ENCODE measurements around the gene GPHA2. TPM values are rescaled to one million over a fixed set of nuclear protein-coding genes. Genes with fewer than 3 reads are reported as not detected.

Gene GPHA2
- total and polyA plus RNA-seq, 2 donors (not counting 1 experiment from before 2014, with no cell fraction given): not detected

GRCh38 chr11:64916775-64917662 lies 18.7 kb downstream of the GPHA2 start, which contains the start of gene ATG2A:
Gene ATG2A (minus strand): TSS chr11:64917209. CDS start chr11:64917135, 74 bp downstream.
- Histone ChIP-seq H3K9me3 (ENCODE audit: control insufficient read depth, insufficient read depth, low read depth, low read length) (no peaks in the 10 kb centered on the region), H3K9ac (ENCODE audit: insufficient read depth, low read length) (peak within 1 kb of the TSS; percentile 94), H3K27ac (ENCODE audit: insufficient read depth, low read length) (peak within 1 kb of the TSS; percentile 94), H3K36me3 (ENCODE audit: control insufficient read depth, insufficient read depth, low read length) (peaks cover 5% of the 10 kb centered on the region), H3K4me1 (ENCODE audit: control insufficient read depth, extremely low read depth, insufficient read depth, low read length) (no peaks in the 10 kb centered on the region), H2AFZ (ENCODE audit: low read length) (peak within 1 kb of the TSS; percentile 76), H3K4me3 (replicated peaks in 1 of 4; ENCODE audit: control extremely low read depth in 1 of 4, insufficient read depth in 1 of 4, low read depth in 3 of 4, low read length in 4 of 4) (peak within 1 kb of the TSS; percentile 90 to 98 (median 95)), H4K20me1 (ENCODE audit: control insufficient read depth, extremely low read depth, insufficient read depth, low read length) (no peaks in the 10 kb centered on the region), H3K27me3 (ENCODE audit: control insufficient read depth, insufficient read depth, low read length) (no peaks in the 10 kb centered on the region), H3K4me2 (ENCODE audit: extremely low read depth, insufficient read depth, low read length) (peak within 1 kb of the TSS; percentile 99), H3K79me2 (ENCODE audit: control insufficient read depth, insufficient read depth, low read length) (peaks cover 10% of the 10 kb centered on the region)
- TF ChIP-seq EZH2 (IDR thresholded peaks at IDR 0.05; ENCODE audit: low read length, missing control alignments) (no peak), CTCF (conservative IDR thresholded peaks at IDR 0.05 in 1 of 2, IDR thresholded peaks at IDR 0.05 in 1 of 2; ENCODE audit: low read depth in 1 of 2, low read length in 2 of 2) (no peak)
- peak; percentile 100 for DNase-seq (ENCODE audit: low read depth in 2 of 2)

- peak overlapping the region; percentile 94 for H3K9ac ChIP-seq (ENCODE audit: insufficient read depth, low read length)
- peak; percentile 20 to 43 for DNase-seq (ENCODE audit: low read depth in 2 of 2)
- H3K4me2 ChIP-seq (ENCODE audit: extremely low read depth, insufficient read depth, low read length): peak overlapping the region; percentile 99
- TF ChIP-seq CTCF (conservative IDR thresholded peaks at IDR 0.05 in 1 of 2, IDR thresholded peaks at IDR 0.05 in 1 of 2; ENCODE audit: low read depth in 1 of 2, low read length in 2 of 2): no peak
- TF ChIP-seq EZH2 (IDR thresholded peaks at IDR 0.05; ENCODE audit: low read length, missing control alignments): no peak
- H4K20me1 ChIP-seq (ENCODE audit: control insufficient read depth, extremely low read depth, insufficient read depth, low read length): no peaks in the 10 kb centered on the region
- H2AFZ ChIP-seq (ENCODE audit: low read length): no peak overlapping the region
- no peaks in the 10 kb centered on the region for H3K27me3 ChIP-seq (ENCODE audit: control insufficient read depth, insufficient read depth, low read length)
- H3K4me3 ChIP-seq (replicated peaks in 1 of 4; ENCODE audit: control extremely low read depth in 1 of 4, insufficient read depth in 1 of 4, low read depth in 3 of 4, low read length in 4 of 4): peak overlapping the region; percentile 90 to 98 (median 95)
- no peaks in the 10 kb centered on the region for H3K4me1 ChIP-seq (ENCODE audit: control insufficient read depth, extremely low read depth, insufficient read depth, low read length)
- H3K9me3 ChIP-seq (ENCODE audit: control insufficient read depth, insufficient read depth, low read depth, low read length): no peaks in the 10 kb centered on the region
- peaks cover 10% of the 10 kb centered on the region for H3K79me2 ChIP-seq (ENCODE audit: control insufficient read depth, insufficient read depth, low read length)
- peak overlapping the region; percentile 94 for H3K27ac ChIP-seq (ENCODE audit: insufficient read depth, low read length)
- peaks cover 9% of the 10 kb centered on the region for H3K36me3 ChIP-seq (ENCODE audit: control insufficient read depth, insufficient read depth, low read length)
Measured at GRCh38 chr11:64916040-64916774, 19.5 kb downstream of the GPHA2 start.

GRCh38 chr11:64915376-64915887 lies 20.3 kb downstream of the GPHA2 start:
- DNase-seq (ENCODE audit: low read depth in 2 of 2): no peak
- Histone ChIP-seq H2AFZ (ENCODE audit: low read length) (no peak overlapping the region), H3K79me2 (ENCODE audit: control insufficient read depth, insufficient read depth, low read length) (peaks cover 10% of the 10 kb centered on the region), H3K36me3 (ENCODE audit: control insufficient read depth, insufficient read depth, low read length) (peaks cover 11% of the 10 kb centered on the region), H3K27ac (ENCODE audit: insufficient read depth, low read length) (peak overlapping the region; percentile 94), H3K4me2 (ENCODE audit: extremely low read depth, insufficient read depth, low read length) (peak overlapping the region; percentile 99), H3K9ac (ENCODE audit: insufficient read depth, low read length) (peak overlapping the region; percentile 33), H3K4me3 (replicated peaks in 1 of 4; ENCODE audit: control extremely low read depth in 1 of 4, insufficient read depth in 1 of 4, low read depth in 3 of 4, low read length in 4 of 4) (peak overlapping the region in 3 of 4 experiments; percentile 90 to 98 (median 93)), H3K27me3 (ENCODE audit: control insufficient read depth, insufficient read depth, low read length) (no peaks in the 10 kb centered on the region), H4K20me1 (ENCODE audit: control insufficient read depth, extremely low read depth, insufficient read depth, low read length) (no peaks in the 10 kb centered on the region), H3K9me3 (ENCODE audit: control insufficient read depth, insufficient read depth, low read depth, low read length) (no peaks in the 10 kb centered on the region), H3K4me1 (ENCODE audit: control insufficient read depth, extremely low read depth, insufficient read depth, low read length) (no peaks in the 10 kb centered on the region)
- no peak for TF ChIP-seq CTCF (conservative IDR thresholded peaks at IDR 0.05 in 1 of 2, IDR thresholded peaks at IDR 0.05 in 1 of 2; ENCODE audit: low read depth in 1 of 2, low read length in 2 of 2)
- no peak for TF ChIP-seq EZH2 (IDR thresholded peaks at IDR 0.05; ENCODE audit: low read length, missing control alignments)
